ENCODE measurements around the gene KLHL22. TPM values are rescaled to one million over a fixed set of nuclear protein-coding genes. Genes with fewer than 3 reads are reported as not detected.
A peak's percentile ranks its signal among the peaks of the same experiment; 100 is the strongest.

Gene KLHL22
- total and polyA plus RNA-seq, 2 of the 13 experiments (the other 11 are each of a cell fraction or from before 2014, with no cell fraction given): 10.9 to 14.8 TPM

DNA sequence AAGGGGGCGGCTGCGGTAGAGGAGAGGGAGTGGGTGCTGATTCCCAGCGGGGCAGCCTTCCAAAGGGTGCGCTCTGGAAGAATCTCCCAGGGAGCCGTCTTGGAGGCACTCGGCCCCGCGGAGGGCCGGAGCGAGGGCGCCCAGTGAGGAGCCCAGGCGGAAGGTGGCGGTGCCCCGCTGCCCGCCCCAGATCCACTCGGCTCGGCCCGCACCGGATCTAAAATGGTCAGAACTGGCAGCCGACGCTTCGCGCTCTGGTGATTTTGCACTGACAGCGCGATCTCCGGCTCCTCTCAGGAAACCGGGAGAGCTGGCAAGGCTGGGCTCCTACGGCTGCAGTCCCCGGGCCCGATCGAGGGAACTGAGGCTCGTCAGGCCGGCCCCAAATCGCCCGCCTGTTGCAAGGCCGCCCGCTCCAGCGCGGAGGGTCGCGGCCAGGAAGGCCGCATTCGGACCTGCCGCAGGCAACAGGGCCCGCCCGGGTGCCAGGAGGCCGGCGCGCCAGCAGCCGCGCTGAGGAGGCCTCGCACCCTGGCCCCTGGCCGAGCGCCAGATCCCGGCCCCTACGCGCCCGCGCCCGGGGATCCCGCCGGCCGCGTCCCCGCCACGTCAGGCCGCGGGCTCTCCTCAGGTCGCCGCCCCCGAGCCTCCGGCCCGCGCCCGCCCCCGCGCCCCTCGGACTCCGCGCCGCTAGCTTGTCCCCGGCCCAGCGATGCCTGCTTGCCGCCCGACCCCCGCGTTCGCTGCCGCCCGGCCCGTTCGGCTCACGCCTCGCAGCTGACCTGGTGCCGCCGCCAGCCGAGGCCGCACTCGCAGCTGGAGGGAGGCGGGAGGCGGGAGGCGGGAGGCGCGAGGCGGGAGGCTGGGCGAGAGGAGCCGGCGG lies at the start of gene KLHL22 (continued):
- TF ChIP-seq CEBPZ (IDR thresholded peaks at IDR 0.05; ENCODE audit: low read length): no peak
- TF ChIP-seq TCF7L2 (IDR thresholded peaks at IDR 0.05; ENCODE audit: low read depth, low read length): no peak
- TF ChIP-seq, protein P1, sequence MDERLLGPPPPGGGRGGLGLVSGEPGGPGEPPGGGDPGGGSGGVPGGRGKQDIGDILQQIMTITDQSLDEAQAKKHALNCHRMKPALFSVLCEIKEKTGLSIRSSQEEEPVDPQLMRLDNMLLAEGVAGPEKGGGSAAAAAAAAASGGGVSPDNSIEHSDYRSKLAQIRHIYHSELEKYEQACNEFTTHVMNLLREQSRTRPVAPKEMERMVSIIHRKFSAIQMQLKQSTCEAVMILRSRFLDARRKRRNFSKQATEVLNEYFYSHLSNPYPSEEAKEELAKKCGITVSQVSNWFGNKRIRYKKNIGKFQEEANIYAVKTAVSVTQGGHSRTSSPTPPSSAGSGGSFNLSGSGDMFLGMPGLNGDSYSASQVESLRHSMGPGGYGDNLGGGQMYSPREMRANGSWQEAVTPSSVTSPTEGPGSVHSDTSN (CRISPR knock-in tag; IDR thresholded peaks at IDR 0.05): no peak
- peak; percentile 63 for TF ChIP-seq SPEN (CRISPR knock-in tag; IDR thresholded peaks at IDR 0.05; ENCODE audit: low read depth)
- peak; percentile 21; the same call in 1 of the 2 replicates for TF ChIP-seq EEA1 (CRISPR knock-in tag; IDR thresholded peaks at IDR 0.05; ENCODE audit: borderline replicate concordance)
- 0 out of 2 replicates have a peak, but pooled peaks have one; percentile 2 for TF ChIP-seq ZNF747 (CRISPR knock-in tag; IDR thresholded peaks at IDR 0.05; ENCODE audit: borderline replicate concordance)
- 0 out of 2 replicates have a peak, but pooled peaks have one; percentile 35 for TF ChIP-seq ZNF772 (CRISPR knock-in tag; IDR thresholded peaks at IDR 0.05)
- TF ChIP-seq ZNF503 (CRISPR knock-in tag; IDR thresholded peaks at IDR 0.05): peak; percentile 44; the same call in 1 of the 2 replicates
- TF ChIP-seq ZBTB20 (CRISPR knock-in tag; IDR thresholded peaks at IDR 0.05; ENCODE audit: borderline replicate concordance, low read depth): no peak
- TF ChIP-seq ZNF672 (CRISPR knock-in tag; IDR thresholded peaks at IDR 0.05): no peak
- TF ChIP-seq, protein P2, sequence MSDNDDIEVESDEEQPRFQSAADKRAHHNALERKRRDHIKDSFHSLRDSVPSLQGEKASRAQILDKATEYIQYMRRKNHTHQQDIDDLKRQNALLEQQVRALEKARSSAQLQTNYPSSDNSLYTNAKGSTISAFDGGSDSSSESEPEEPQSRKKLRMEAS (IDR thresholded peaks at IDR 0.05): peak; percentile 83
- TF ChIP-seq ZFP41 (CRISPR knock-in tag; IDR thresholded peaks at IDR 0.05; ENCODE audit: borderline replicate concordance): no peak
- peak; percentile 23; the same call in 1 of the 2 replicates for TF ChIP-seq BCL3 (CRISPR knock-in tag; IDR thresholded peaks at IDR 0.05)
- peak; percentile 8; the same call in 1 of the 2 replicates for TF ChIP-seq SAP130 (CRISPR knock-in tag; IDR thresholded peaks at IDR 0.05; ENCODE audit: low read depth)
- TF ChIP-seq POLR2G (IDR thresholded peaks at IDR 0.05; ENCODE audit: low read depth, low read length): peak; percentile 15; the same call in 1 of the 2 replicates
- no peak; the same call in none of the 2 replicates for TF ChIP-seq ATF7-NPFF (CRISPR knock-in tag; IDR thresholded peaks at IDR 0.05; ENCODE audit: low read depth)
- TF ChIP-seq ZNF678 (CRISPR knock-in tag; IDR thresholded peaks at IDR 0.05): peak; percentile 49; the same call in 1 of the 2 replicates
- peak; percentile 33; the same call in 1 of the 2 replicates for TF ChIP-seq CCDC6 (CRISPR knock-in tag; IDR thresholded peaks at IDR 0.05)

All from HepG2 (cell line).